A549 (cell line): ENCODE results near the gene CEACAM7. TPM values are rescaled to one million over a fixed set of nuclear protein-coding genes. Genes with fewer than 3 reads are reported as not detected.

Source experiments
- ATAC-seq, 2 experiments: fragments of 200-7000 bp in 1 of 2; fragments of >200 bp in 1 of 2; cut with Nextera tagmentation in 1 of 2; cut with Tn5 transposase in 1 of 2; 3 replicates each; pipeline versions ENCODE4 v1.8.0 to v1.9.1; 2018 to 2020; ENCODE audit warnings: mild to moderate bottlenecking in 1 of 2, moderate library complexity in 1 of 2
- CTCF ChIA-PET: fragments of 300-600 bp; sonication (Branson Sonifier 250); formaldehyde crosslinking; extraction: SDS; loops from one replicate; lab custom pipeline; 2021; ENCODE audit warnings: antibody characterized with exemption, inconsistent platforms; lab: Yijun Ruan, JAX
- POLR2A ChIA-PET: fragments of 350-600 bp; formaldehyde crosslinking; extraction: SDS; loops from one replicate; lab custom pipeline; 2021; ENCODE audit warnings: antibody characterized with exemption, inconsistent platforms; lab: Yijun Ruan, JAX
- DNase-seq, 2 experiments: peaks; one replicate each; pipeline versions ENCODE4 v3.0.0 to v3.0.0-alpha.2; 2011 to 2016; ENCODE audit warnings: low read depth in 1 of 2, low spot score in 1 of 2
- FAIRE-seq: peaks from 2 replicates; lab custom pipeline; 2011; peaks lifted over from hg19 to GRCh38; lab: Jason Lieb, UNC
- H3K27ac ChIP-seq, 2 experiments: fragments of >200 bp; sonication (Bioruptor Twin); formaldehyde crosslinking; 3 replicates each; pipeline ENCODE4 v1.5.1; 2016 to 2017
- H3K4me1 ChIP-seq: fragments of >200 bp; sonication (Bioruptor Twin); formaldehyde crosslinking; 3 replicates; pipeline ENCODE4 v1.6.1; 2016
- H3K4me2 ChIP-seq: fragments of >200 bp; sonication (Bioruptor Twin); formaldehyde crosslinking; 3 replicates; pipeline ENCODE4 v1.6.1; 2016
- H3K4me3 ChIP-seq: fragments of >200 bp; sonication (Bioruptor Twin); formaldehyde crosslinking; 3 replicates; pipeline ENCODE4 v1.5.1; 2016
- H3K9me3 ChIP-seq: fragments of >200 bp; sonication (Bioruptor Twin); formaldehyde crosslinking; 3 replicates; pipeline ENCODE4 v1.6.1; 2016
- BCL3 ChIP-seq: fragments of >200 bp; sonication (Bioruptor Twin); formaldehyde crosslinking; IDR thresholded peaks from 3 replicates; pipeline ENCODE4 v1.6.1; 2016
- ELK1 ChIP-seq: fragments of 150-350 bp; IDR thresholded peaks from 2 replicates; pipeline ENCODE4 v1.6.1; 2014; ENCODE audit warnings: low read depth, mild to moderate bottlenecking, low read length
- FOSB ChIP-seq: fragments of 250-450 bp; sonication (Bioruptor Pico); IDR thresholded peaks from 2 replicates; pipeline ENCODE4 v1.5.0; 2020; ENCODE audit warnings: mild to moderate bottlenecking, moderate library complexity
- HEYL ChIP-seq: fragments of 250-450 bp; sonication (Bioruptor Pico); IDR thresholded peaks from 2 replicates; pipeline ENCODE4 v1.8.0; 2021; ENCODE audit warnings: mild to moderate bottlenecking, moderate library complexity
- JUNB ChIP-seq: fragments of >200 bp; sonication (Bioruptor Twin); formaldehyde crosslinking; IDR thresholded peaks from 2 replicates; pipeline ENCODE4 v1.6.1; 2016
- MAZ ChIP-seq: fragments of 150-350 bp; IDR thresholded peaks from 2 replicates; pipeline ENCODE4 v1.6.1; 2014; ENCODE audit warnings: antibody characterized with exemption, low read depth, low read length, borderline replicate concordance
- RARB ChIP-seq: fragments of 250-450 bp; sonication (Bioruptor Pico); IDR thresholded peaks from 2 replicates; pipeline ENCODE4 v1.8.0; 2021; ENCODE audit warnings: mild to moderate bottlenecking, moderate library complexity
- REST ChIP-seq: fragments of 200-600 bp; sonication (generic); IDR thresholded peaks from 2 replicates; pipeline ENCODE4 v1.6.1; 2016; ENCODE audit warnings: antibody characterized with exemption, mild to moderate bottlenecking, moderate library complexity
- TP53 ChIP-seq: fragments of 250-450 bp; sonication (Bioruptor Pico); IDR thresholded peaks from 2 replicates; pipeline ENCODE4 v1.5.0; 2021; ENCODE audit warnings: mild to moderate bottlenecking, moderate library complexity
- USF2 ChIP-seq: fragments of 450-650 bp; IDR thresholded peaks from 2 replicates; pipeline ENCODE4 v1.6.1; 2014; ENCODE audit warnings: antibody characterized with exemption
- ZC3H11A ChIP-seq: fragments of 450-650 bp; IDR thresholded peaks from 2 replicates; pipeline ENCODE4 v1.6.1; 2014; ENCODE audit warnings: antibody characterized with exemption, mild to moderate bottlenecking
- ZNF302 ChIP-seq: fragments of 250-450 bp; sonication (Bioruptor Pico); IDR thresholded peaks from 2 replicates; pipeline ENCODE4 v1.9.0; 2021; ENCODE audit warnings: inconsistent platforms, mild to moderate bottlenecking, moderate library complexity
- ZSCAN20 ChIP-seq: fragments of 250-450 bp; sonication (Bioruptor Pico); IDR thresholded peaks from 2 replicates; pipeline ENCODE4 v1.8.0; 2022; ENCODE audit warnings: mild to moderate bottlenecking, moderate library complexity
- WGBS: methylation state at CpG from one replicate; pipeline ENCODE4 v1.1.6; 2017; ENCODE audit errors: missing lambda C conversion rate; 5-methylcytosine and 5-hydroxymethylcytosine counted together
- polyA plus RNA-seq, 4 experiments: library from polyadenylated mRNA; depleted of rRNA in 3 of 4; stranded (reverse); fragments of >200 nt; fragmentation: RNase III in 1 of 4; extraction: RNeasy Plus Mini Kit Qiagen cat#74134 plus additional on column Dnase treatment in 1 of 4; gene quantifications; 2 replicates in 3 of 4; 3 replicates in 1 of 4; pipeline ENCODE4 v1.2.3, GENCODE V29; 2011 to 2017
- TF ChIP-seq, protein P1 (sequence below): fragments of >200 bp; sonication (Bioruptor Twin); formaldehyde crosslinking; IDR thresholded peaks from 3 replicates; pipeline ENCODE4 v1.5.1; 2016
- TF ChIP-seq, protein P2 (sequence below): IDR thresholded peaks from 2 replicates; pipeline ENCODE4 v1.6.1; 2012

The CEACAM7 gene
- polyA plus RNA-seq, 2 of the 4 experiments (the other 2 are of a cell fraction), result 0.05 TPM; not detected in 1

GRCh38 chr19:41694196-41694595 is 6.1 kb upstream of the CEACAM7 start:
- ChIA-PET CTCF (interaction anchor here (0.6 to 12.9 kb wide), 7 partner anchors 11 to 119 kb away, joined by 3 to 358 read pairs (median 4); partner anchors contain the start of genes CEACAM5 and CEACAM6), POLR2A (no interaction called here)
- 8% methylated on average over 1 of the region's 1 CpG for WGBS
- TF ChIP-seq USF2 (no peak), RARB (CRISPR knock-in tag) (no peak), ZNF302 (CRISPR knock-in tag) (no peak), HEYL (no peak), TP53 (CRISPR knock-in tag) (no peak), ELK1 (no peak), ZSCAN20 (CRISPR knock-in tag) (no peak), FOSB (CRISPR knock-in tag) (no peak), MAZ (no peak), JUNB (no peak), ZC3H11A (no peak), REST (no peak), BCL3 (no peak)
- TF ChIP-seq, protein P1, sequence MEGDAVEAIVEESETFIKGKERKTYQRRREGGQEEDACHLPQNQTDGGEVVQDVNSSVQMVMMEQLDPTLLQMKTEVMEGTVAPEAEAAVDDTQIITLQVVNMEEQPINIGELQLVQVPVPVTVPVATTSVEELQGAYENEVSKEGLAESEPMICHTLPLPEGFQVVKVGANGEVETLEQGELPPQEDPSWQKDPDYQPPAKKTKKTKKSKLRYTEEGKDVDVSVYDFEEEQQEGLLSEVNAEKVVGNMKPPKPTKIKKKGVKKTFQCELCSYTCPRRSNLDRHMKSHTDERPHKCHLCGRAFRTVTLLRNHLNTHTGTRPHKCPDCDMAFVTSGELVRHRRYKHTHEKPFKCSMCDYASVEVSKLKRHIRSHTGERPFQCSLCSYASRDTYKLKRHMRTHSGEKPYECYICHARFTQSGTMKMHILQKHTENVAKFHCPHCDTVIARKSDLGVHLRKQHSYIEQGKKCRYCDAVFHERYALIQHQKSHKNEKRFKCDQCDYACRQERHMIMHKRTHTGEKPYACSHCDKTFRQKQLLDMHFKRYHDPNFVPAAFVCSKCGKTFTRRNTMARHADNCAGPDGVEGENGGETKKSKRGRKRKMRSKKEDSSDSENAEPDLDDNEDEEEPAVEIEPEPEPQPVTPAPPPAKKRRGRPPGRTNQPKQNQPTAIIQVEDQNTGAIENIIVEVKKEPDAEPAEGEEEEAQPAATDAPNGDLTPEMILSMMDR, result no peak
- TF ChIP-seq, protein P2, sequence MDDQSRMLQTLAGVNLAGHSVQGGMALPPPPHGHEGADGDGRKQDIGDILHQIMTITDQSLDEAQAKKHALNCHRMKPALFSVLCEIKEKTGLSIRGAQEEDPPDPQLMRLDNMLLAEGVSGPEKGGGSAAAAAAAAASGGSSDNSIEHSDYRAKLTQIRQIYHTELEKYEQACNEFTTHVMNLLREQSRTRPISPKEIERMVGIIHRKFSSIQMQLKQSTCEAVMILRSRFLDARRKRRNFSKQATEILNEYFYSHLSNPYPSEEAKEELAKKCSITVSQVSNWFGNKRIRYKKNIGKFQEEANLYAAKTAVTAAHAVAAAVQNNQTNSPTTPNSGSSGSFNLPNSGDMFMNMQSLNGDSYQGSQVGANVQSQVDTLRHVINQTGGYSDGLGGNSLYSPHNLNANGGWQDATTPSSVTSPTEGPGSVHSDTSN, result no peak
- H3K4me1 ChIP-seq, result peaks cover 12% of the 10 kb centered on the region
- no peak for FAIRE-seq
- H3K9me3 ChIP-seq, result peaks cover 10% of the 10 kb centered on the region; the same call in 2 of the 3 replicates
- no peak overlapping the region for H3K4me2 ChIP-seq
- no peak overlapping the region for H3K27ac ChIP-seq
- no peak overlapping the region for H3K4me3 ChIP-seq
- no peak for ATAC-seq
- no peak for DNase-seq
